Prostate gland (tissue), 2 donors: ENCODE measurements around the gene CEP95. TPM values are rescaled to one million over a fixed set of nuclear protein-coding genes. Genes with fewer than 3 reads are reported as not detected.

Experiments used
- DNase-seq: peaks from one replicate; pipeline ENCODE4 v3.0.0-alpha.2; 2019; ENCODE audit warnings: low spot score
- H3K27ac ChIP-seq, 2 donors: fragments of 200-600 bp; sonication (generic); 2 replicates each; pipeline ENCODE4 v1.5.1; 2017 to 2019
- H3K27me3 ChIP-seq: fragments of 200-600 bp; sonication (generic); replicated peaks from 2 replicates; pipeline ENCODE4 v1.5.1; 2019; ENCODE audit not compliant: insufficient read depth
- H3K36me3 ChIP-seq, 2 donors: fragments of 200-600 bp; sonication (generic); 1 replicate in 1 of 2; 2 replicates in 1 of 2; pipeline versions ENCODE4 v1.5.1 to v1.8.1; 2017 to 2019
- H3K4me1 ChIP-seq: fragments of 200-600 bp; sonication (generic); replicated peaks from 2 replicates; pipeline ENCODE4 v1.5.1; 2019
- H3K4me3 ChIP-seq, 2 donors: fragments of 200-600 bp; sonication (generic); 2 replicates each; pipeline ENCODE4 v1.5.1; 2017 to 2019
- H3K9me3 ChIP-seq: fragments of 200-600 bp; sonication (generic); 2 replicates; pipeline ENCODE4 v1.5.1; 2017
- CTCF ChIP-seq, 4 experiments: fragments of 200-600 bp in 2 of 4; fragments of 450-650 bp in 2 of 4; sonication (generic) in 2 of 4; IDR thresholded peaks; 1 replicate in 3 of 4; 2 replicates in 1 of 4; pipeline ENCODE4 v1.5.1; 2016 to 2019; ENCODE audit warnings: antibody characterized with exemption in 4 of 4, mild to moderate bottlenecking in 2 of 4, moderate library complexity in 2 of 4
- POLR2A ChIP-seq: fragments of 450-650 bp; IDR thresholded peaks from one replicate; pipeline ENCODE4 v1.6.1; 2016; ENCODE audit warnings: antibody characterized with exemption, mild to moderate bottlenecking
- POLR2AphosphoS5 ChIP-seq: sonication (generic); formaldehyde crosslinking; IDR thresholded peaks from one replicate; pipeline ENCODE4 v1.6.1; 2017; ENCODE audit warnings: antibody characterized with exemption
- WGBS: methylation state at CpG from one replicate; pipeline ENCODE4 v1.1.5; 2018; 5-methylcytosine and 5-hydroxymethylcytosine counted together
- intact Hi-C: fragments of 100-400 bp; cut with DNase I; formaldehyde crosslinking; loops from one replicate; pipeline ENCODE4 v1.14.2; 2022
- microRNA-seq: library from miRNA; unstranded; fragments of <30 nt; microRNA quantifications from one replicate; pipeline ENCODE4, GENCODE V29; 2016
- small RNA-seq, 2 donors: library from RNA; depleted of rRNA; stranded (forward); fragments of <200 nt; gene quantifications; one replicate each; pipeline ENCODE3, GENCODE V24; 2016
- total RNA-seq, 2 donors: library from RNA; depleted of rRNA; stranded (reverse); fragments of >200 nt; gene quantifications; one replicate each; pipeline ENCODE4 v1.1.0, GENCODE V29; 2016

The CEP95 gene
- total RNA-seq, 2 donors from 2014 or later: 26.8 to 50.6 TPM

DNA sequence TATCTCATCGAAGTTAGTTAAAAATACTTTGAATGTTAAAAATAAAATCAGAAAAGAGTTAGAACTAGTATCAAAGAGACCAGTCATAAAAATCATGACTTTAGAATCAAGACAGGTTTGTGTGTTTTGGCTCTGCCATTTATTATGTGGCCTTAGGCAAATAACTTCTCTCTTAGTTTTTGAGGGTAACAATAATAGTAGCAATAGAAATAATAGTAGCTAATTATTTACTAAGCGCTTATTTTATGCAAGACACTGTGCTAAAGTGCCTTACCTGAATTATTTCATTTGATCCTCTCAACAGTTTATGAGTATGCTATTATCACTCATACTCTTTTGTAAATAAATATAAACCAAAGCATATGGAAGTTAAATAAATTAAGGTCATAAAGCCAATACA, 78.4 kb downstream of the CEP95 start:
- Histone ChIP-seq H3K27ac (no peak overlapping the region), H3K36me3 (no peaks in the 10 kb centered on the region), H3K4me1 (peaks cover 2% of the 10 kb centered on the region), H3K27me3 (no peaks in the 10 kb centered on the region), H3K9me3 (no peaks in the 10 kb centered on the region), H3K4me3 (no peak overlapping the region)
- DNase-seq: no peak
- intact Hi-C loops: no loop called here
- TF ChIP-seq POLR2AphosphoS5: no peak
- TF ChIP-seq POLR2A: no peak
- TF ChIP-seq CTCF (IDR thresholded peaks at IDR 0.05): no peak
- WGBS: 60% methylated on average over 2 of the region's 2 CpGs

Small RNA genes within 50 kb of the gene (microRNA-seq; reads per million reads assigned to microRNA genes)
- 9.4 reads per million, percentile 50 among the genes with 10 or more reads in this experiment for gene MIR3064
- gene MIR5047: not detected

Small RNA genes within 50 kb of the gene (small RNA-seq; reads per million reads assigned to genes)
- gene AC009994.1 (0 reads per million in 2 donors), gene ATP5MFP4 (0 reads per million in 2 donors)

Other genes starting within 250 kb of the CEP95 start
- gene TEX2, start 243.7 kb upstream of the CEP95 start, total RNA-seq: 10 to 100 TPM; 31.3 to 43.8 TPM
- 10 to 100 TPM; 22.0 to 57.9 TPM for gene PECAM1, start 116.1 kb upstream of the CEP95 start, total RNA-seq
- gene MILR1, start 57.9 kb upstream of the CEP95 start, total RNA-seq: 1 to 10 TPM in 1 of 2 donors, under 1 TPM in 1; 0.77 to 4.3 TPM
- 1 to 10 TPM; 5.3 to 9.7 TPM for gene POLG2, start 9.9 kb upstream of the CEP95 start, total RNA-seq
- 1,000 to 10,000 TPM; 1,009 to 1,102 TPM for gene DDX5, start 688 bp upstream of the CEP95 start, total RNA-seq
- gene SMURF2, start 155.3 kb downstream of the CEP95 start, total RNA-seq: 10 to 100 TPM; 21.5 to 29.1 TPM